Sigmoid colon (tissue), 3 donors: ENCODE results near the gene CDCP1.

Experiments used
- POLR2A ChIP-seq, 2 donors: fragments of 450-650 bp; IDR thresholded peaks; one replicate each; pipeline ENCODE4 v1.6.1; 2016; ENCODE audit warnings: antibody characterized with exemption in 2 of 2, mild to moderate bottlenecking in 2 of 2, moderate library complexity in 2 of 2
- TF ChIP-seq, protein P1 (sequence below), 4 experiments: fragments of 450-650 bp in 3 of 4; fragments of 200-600 bp in 1 of 4; IDR thresholded peaks; one replicate each; pipeline ENCODE4 v1.5.1; 2016 to 2019; ENCODE audit warnings: antibody characterized with exemption in 4 of 4, mild to moderate bottlenecking in 3 of 4, moderate library complexity in 2 of 4

DNA sequence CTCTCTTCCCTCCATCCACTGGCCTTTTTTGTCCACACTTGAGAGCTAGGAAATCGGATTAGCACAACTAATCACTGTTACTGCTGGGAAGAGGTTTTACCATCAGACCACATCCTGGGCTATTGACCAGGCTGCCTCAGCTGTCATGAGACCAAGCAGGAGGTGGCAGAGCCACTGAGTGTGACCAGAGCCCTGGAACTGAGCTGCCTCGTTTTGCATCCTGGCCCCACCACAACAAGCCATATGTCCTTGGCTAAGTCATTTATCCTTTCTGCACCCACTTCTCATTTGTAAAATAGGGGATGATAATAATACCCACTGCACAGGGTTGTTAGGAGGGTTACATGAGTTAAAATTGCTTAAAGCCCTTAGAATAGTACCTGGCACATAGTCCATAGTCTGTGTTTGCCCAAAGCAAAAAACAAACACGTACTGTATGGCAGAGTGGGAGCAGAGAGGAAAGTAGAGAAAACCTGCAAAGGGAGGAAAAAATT, 45.8 kb upstream of the CDCP1 start:
- TF ChIP-seq, protein P1, sequence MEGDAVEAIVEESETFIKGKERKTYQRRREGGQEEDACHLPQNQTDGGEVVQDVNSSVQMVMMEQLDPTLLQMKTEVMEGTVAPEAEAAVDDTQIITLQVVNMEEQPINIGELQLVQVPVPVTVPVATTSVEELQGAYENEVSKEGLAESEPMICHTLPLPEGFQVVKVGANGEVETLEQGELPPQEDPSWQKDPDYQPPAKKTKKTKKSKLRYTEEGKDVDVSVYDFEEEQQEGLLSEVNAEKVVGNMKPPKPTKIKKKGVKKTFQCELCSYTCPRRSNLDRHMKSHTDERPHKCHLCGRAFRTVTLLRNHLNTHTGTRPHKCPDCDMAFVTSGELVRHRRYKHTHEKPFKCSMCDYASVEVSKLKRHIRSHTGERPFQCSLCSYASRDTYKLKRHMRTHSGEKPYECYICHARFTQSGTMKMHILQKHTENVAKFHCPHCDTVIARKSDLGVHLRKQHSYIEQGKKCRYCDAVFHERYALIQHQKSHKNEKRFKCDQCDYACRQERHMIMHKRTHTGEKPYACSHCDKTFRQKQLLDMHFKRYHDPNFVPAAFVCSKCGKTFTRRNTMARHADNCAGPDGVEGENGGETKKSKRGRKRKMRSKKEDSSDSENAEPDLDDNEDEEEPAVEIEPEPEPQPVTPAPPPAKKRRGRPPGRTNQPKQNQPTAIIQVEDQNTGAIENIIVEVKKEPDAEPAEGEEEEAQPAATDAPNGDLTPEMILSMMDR (IDR thresholded peaks at IDR 0.05): no peak
- no peak for TF ChIP-seq POLR2A (IDR thresholded peaks at IDR 0.05)
